Measurements from ENCODE around the gene TSPY2.
"Not testable (repeated sequence)": the region's sequence is repeated elsewhere in the genome, so short reads cannot be mapped to it uniquely, and the experiment has no call there.

The TSPY2 gene

DNA sequence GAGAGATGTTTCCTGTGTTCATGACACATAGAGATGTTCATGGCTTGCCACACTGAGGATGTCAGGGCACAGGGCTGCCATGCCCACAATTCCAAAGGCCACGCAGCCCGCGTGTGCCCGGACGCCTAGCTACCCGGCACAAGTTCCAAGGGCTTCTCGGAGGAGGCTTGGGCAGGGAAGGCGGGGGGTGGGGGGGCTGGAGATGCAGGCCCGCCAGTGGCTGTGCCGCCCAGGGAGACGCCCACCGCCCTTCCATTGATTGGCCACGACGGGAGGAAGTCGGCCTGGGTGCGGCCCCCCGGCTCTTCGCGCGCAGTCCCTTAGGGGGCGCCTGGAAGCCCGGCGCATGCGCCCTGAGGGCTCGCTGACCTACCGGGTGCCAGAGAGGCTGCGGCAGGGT, at the start of gene TSPY2:
Gene TSPY2 (plus strand): TSS at position 301 of the 400 bp plus-strand sequence. CDS start 46 bp downstream, at position 347.
- not testable (repeated sequence) for DNase-seq

GRCh38 chrY:6209565-6209964, 36.5 kb upstream of the TSPY2 start:
- DNase-seq: not testable (repeated sequence)

GRCh38 chrY:6217045-6217444, 29.0 kb upstream of the TSPY2 start:
- not testable (repeated sequence) for DNase-seq

- not testable (repeated sequence) for DNase-seq
These were observed 23.8 kb downstream of the TSPY2 start for GRCh38 chrY:6269839-6270238.
